GM04504 (cell line): ENCODE results near the gene CEP250.
A peak's percentile ranks its signal among the peaks of the same experiment; 100 is the strongest.
"Not testable (repeated sequence)": the region's sequence is repeated elsewhere in the genome, so short reads cannot be mapped to it uniquely, and the experiment has no call there.

Experiments
- DNase-seq: peaks from one replicate; pipeline ENCODE4 v3.0.0-alpha.2; 2012; ENCODE audit warnings: low read depth

CEP250 gene

GRCh38 chr20:35492352-35492751 is 37.0 kb downstream of the CEP250 start:
- DNase-seq = no peak

- DNase-seq = no peak
Observed at GRCh38 chr20:35496481-35496880, 41.1 kb downstream of the CEP250 start.

GRCh38 chr20:35497320-35497719 is 41.9 kb downstream of the CEP250 start:
- DNase-seq = no peak

DNA sequence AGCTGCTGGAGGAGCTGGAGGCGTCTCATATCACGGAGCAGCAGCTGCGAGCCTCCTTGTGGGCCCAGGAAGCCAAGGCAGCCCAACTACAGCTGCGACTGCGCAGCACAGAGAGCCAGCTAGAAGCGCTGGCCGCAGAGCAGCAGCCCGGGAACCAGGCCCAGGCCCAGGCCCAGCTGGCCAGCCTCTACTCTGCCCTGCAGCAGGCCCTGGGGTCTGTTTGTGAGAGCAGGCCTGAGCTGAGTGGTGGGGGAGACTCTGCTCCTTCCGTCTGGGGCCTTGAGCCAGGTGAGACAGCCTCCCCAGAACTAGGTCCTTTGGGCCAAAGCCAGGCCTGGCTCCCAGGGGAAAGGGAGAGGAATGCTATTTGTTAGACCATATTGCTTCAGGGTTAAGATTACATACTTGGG is 42.4 kb downstream of the CEP250 start:
- no peak for DNase-seq

DNA sequence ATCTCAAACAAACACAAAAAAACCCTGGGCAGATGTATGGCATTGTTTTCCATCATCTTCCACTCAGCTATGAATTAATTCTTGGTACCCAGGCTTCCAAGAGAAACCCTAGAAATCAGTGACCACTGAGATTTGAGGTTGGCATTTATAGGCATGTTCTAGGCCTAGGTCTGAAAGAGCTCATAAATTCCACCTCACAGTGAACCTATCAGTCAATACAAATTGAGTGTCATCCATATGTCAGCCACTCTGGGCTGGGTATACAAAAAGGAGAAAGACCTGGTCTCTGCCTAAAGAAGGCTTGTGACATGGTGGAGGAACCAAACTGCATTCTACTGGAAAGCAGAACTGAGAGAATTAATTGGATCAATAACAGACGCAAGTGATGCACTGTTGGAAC is 43.9 kb downstream of the CEP250 start:
- DNase-seq = no peak

DNA sequence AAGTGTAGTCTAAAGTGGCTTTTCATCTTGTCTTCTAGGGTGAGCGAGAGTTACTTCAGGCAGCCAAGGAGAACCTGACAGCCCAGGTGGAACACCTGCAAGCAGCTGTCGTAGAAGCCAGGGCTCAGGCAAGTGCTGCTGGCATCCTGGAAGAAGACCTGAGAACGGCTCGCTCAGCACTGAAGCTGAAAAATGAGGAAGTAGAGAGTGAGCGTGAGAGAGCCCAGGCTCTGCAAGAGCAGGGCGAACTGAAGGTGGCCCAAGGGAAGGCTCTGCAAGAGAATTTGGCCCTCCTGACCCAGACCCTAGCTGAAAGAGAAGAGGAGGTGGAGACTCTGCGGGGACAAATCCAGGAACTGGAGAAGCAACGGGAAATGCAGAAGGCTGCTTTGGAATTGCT is 47.0 kb downstream of the CEP250 start:
- no peak for DNase-seq

DNA sequence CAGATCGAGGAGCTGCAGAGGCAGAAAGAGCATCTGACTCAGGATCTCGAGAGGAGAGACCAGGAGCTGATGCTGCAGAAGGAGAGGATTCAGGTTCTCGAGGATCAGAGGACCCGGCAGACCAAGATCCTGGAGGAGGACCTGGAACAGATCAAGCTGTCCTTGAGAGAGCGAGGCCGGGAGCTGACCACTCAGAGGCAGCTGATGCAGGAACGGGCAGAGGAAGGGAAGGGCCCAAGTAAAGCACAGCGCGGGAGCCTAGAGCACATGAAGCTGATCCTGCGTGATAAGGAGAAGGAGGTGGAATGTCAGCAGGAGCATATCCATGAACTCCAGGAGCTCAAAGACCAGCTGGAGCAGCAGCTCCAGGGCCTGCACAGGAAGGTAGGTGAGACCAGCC is 47.9 kb downstream of the CEP250 start:
- no peak for DNase-seq

DNA sequence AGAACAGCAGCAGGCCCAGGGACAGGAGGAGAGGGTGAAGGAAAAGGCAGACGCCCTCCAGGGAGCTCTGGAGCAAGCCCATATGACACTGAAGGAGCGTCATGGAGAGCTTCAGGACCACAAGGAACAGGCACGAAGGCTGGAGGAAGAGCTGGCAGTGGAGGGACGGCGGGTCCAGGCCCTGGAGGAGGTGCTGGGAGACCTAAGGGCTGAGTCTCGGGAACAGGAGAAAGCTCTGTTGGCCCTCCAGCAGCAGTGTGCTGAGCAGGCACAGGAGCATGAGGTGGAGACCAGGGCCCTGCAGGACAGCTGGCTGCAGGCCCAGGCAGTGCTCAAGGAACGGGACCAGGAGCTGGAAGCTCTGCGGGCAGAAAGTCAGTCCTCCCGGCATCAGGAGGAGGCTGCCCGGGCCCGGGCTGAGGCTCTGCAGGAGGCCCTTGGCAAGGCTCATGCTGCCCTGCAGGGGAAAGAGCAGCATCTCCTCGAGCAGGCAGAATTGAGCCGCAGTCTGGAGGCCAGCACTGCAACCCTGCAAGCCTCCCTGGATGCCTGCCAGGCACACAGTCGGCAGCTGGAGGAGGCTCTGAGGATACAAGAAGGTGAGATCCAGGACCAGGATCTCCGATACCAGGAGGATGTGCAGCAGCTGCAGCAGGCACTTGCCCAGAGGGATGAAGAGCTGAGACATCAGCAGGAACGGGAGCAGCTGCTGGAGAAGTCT is 48.6 kb downstream of the CEP250 start:
- DNase-seq = no peak

- DNase-seq = no peak
Observed at GRCh38 chr20:35504751-35505150, 49.4 kb downstream of the CEP250 start.

DNA sequence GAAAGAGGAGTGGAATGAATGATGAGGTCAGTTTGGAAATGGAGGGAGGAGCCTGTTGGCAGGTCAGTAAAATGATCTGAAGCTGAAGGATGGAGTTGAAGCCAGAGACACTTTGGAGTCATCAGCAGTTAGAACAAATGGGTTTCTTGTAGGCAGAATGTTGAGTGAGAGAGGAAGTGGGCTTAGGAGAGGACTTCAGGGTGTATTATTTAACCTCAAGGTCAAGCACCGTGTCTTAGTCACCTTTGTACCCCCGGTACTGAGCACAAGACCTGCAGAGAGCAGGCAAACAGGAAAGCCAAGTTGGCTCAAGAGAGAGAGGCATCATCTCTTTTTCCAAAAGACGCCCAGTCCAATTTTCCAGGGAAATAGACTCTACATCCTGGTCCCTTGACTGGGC is 50.8 kb downstream of the CEP250 start:
- DNase-seq = no peak

DNA sequence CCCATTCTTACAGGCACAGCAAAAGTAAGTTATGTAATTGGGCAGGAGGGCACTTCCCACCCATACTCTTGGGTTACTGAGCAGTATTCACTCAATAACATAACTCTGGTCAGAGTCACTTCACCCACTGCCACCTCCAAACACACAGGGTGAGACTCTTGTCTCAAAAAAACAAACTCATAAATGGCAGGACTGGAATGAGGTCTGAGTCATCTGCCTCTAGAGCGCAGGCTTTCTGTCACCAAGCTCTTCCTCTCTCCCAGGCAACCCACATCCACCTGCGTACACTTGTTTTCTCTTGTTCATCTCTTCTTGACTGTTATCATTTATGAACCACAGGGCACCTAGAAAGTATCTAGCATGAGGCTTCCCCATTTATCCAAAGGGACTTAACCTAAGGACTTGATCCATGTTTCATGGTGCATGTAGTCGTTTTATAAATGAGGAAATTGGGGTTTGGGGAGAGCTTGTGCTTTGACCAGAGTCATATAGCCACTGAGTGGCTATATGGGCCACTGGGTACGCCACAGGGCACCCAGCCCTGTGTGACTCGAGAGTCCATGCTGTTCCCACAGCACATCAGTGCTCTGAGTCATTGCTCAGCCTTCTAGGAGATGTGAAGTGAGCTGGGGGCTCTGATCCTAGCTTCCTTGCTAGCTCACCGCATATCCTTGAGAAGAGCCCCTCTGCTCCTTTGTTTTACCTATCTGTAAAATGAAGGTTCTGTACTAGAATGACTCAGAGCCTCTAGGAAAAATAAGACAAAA is 51.7 kb downstream of the CEP250 start:
- DNase-seq = no peak

DNA sequence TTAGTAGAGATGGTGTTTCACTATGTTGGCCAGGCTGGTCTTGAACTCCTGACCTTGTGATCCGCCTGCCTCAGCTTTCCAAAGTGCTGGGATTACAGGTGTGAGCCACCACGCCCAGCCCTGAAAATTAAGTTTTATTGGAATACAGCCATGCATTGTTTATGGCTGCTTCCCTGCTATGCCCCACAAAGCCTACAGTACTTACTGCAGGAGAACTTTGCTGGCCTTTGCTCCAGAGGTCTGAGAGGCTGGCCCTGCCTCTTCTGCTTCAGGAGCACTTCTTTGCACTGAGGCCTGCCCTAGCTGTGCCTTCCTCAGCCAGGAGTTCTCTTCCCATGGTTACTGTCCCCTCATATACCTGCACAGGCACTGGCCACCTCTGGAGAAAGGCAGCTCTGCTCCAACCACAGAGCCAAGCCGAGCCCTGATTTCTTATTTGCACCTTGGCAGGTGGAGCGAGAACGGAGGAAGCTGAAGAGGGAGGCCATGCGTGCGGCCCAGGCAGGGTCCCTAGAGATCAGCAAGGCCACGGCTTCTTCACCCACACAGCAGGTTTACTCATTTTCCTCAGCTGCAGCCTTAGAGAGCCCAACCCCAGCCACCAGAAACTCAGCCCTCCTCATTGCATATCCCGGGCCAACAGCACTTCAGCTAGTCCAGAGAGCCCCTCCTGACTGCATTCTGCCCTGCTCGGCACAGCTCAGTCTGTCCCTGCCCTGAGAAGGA is 53.3 kb downstream of the CEP250 start:
- DNase-seq = no peak

DNA sequence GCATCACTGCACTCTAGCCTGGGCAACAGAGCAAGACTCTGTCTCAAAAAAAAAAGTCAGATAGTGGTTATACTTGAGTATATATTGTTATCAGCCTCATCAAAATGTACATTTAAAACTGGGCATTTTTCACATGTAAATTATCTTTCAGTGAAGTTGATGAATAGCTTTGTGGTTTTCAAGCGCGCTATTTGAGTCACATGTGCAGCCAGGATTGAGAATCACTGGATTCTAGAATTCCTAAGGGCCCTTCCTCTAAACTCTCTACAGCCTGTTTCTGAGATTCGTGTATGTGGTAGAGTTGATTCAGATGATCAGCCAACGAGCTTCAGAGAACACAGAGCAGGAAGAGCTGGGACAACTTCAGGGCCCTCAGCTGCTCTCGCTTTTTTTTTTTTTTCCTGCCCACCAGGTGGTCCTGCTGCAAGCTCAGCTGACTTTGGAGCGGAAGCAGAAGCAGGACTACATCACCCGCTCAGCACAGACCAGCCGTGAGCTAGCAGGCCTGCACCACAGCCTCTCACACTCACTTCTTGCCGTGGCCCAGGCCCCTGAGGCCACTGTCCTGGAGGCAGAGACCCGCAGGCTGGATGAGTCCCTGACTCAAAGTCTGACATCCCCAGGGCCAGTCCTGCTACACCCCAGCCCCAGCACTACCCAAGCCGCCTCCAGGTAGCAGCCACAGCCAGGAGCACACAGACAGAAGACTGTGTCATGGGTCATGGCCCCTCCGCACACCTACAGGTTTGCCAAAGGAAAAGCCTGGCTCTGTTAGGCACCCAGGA is 55.7 kb downstream of the CEP250 start:
- no peak for DNase-seq

DNA sequence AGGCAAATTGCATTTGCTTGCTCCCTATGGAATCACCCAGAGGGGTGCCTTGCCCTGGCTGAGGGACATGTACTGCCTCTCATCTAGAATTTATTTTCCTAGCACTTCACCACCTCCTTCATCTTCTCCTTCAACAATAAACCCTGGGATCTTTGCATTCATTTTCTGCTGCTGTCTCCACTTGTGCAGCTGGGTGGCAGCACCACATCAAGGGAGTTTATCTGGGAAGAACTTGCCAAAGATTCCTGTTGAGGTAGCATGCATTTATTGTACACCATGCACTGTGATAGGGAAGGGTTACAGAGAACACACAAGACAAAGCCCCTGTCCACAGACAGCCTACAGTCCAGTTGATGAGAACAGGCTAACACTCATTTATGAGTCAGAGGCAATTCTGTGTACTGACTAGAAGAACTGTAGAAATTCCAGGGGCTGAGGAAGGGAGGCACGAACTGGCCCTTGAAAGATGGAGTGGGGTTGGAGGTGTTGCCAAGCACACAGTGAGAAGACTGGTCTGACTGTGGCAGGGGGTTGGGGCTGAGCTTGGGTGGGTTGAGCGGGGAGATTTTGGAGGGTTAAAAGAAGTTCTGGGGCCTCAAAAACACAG is 56.5 kb downstream of the CEP250 start:
- no peak for DNase-seq

- no peak for DNase-seq
Observed at GRCh38 chr20:35514371-35514932, 59.1 kb downstream of the CEP250 start.

- no peak for DNase-seq
Observed at GRCh38 chr20:35515341-35515740, 59.9 kb downstream of the CEP250 start.

GRCh38 chr20:35515949-35516645 is 60.7 kb downstream of the CEP250 start:
- peak; percentile 51 for DNase-seq

DNA sequence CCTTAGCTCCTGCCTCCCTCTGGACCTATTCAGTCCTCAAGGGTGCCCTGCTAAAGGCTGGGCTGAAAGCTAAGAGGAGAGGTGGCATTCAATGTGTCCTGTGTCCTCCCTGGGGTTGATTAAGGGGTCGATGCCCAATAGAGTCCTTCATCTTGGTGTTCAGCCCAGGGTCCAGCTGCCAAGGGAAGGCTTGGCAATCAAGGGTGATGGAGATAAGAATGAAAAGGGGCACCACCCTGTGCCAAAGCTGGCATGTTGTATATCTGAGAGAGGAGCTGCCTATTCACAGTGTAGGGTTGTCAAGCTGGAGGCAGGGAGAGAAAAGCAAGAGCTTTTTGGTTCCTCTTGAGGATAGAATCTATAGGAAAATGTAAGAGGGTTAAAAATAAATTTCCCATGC is 61.7 kb downstream of the CEP250 start:
- no peak for DNase-seq

GRCh38 chr20:35517767-35518166 is 62.4 kb downstream of the CEP250 start:
- DNase-seq = not testable (repeated sequence)

DNA sequence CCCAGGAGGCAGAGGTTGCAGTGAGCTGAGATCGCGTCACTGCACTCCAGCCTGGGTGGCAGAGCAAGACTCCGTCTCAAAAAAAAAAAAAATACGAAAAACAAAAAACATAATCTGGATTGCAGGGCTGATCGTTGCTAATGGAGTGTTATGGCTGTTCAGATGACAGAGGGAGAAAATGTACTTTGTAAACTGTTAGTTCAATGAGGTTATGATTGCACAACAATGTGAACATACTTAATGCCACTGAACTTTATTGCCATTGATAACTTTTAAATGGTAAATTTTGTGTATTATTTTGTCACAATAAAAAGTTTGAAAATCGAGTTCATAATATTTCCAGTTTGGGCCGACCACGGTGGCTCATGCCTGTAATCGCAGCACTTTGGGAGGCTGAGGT is 63.6 kb downstream of the CEP250 start:
- no peak for DNase-seq
